HepG2 (cell line): Measurements from ENCODE around the gene FBF1. TPM values are rescaled to one million over a fixed set of nuclear protein-coding genes. Genes with fewer than 3 reads are reported as not detected.

Experiments
- ARHGAP35 ChIP-seq: sonication (generic); formaldehyde crosslinking; IDR thresholded peaks from 2 replicates; pipeline ENCODE4 v1.9.0; 2022; ENCODE audit warnings: mild to moderate bottlenecking, inconsistent platforms, moderate library complexity, missing genetic modification reagents, borderline replicate concordance
- BRCA1 ChIP-seq: sonication (generic); formaldehyde crosslinking; IDR thresholded peaks from 2 replicates; pipeline ENCODE4 v1.4.0; 2020; ENCODE audit warnings: missing genetic modification reagents
- CENPX ChIP-seq: sonication (generic); formaldehyde crosslinking; IDR thresholded peaks from 2 replicates; pipeline ENCODE4 v1.9.0; 2021; ENCODE audit warnings: mild to moderate bottlenecking, missing genetic modification reagents, moderate library complexity
- FIP1L1 ChIP-seq: fragments of 200-400 bp; formaldehyde crosslinking; IDR thresholded peaks from 2 replicates; pipeline ENCODE4 v1.6.1; 2018; ENCODE audit warnings: low read depth, mild to moderate bottlenecking, low read length, moderate library complexity, borderline replicate concordance; ENCODE audit not compliant: insufficient read depth
- FLYWCH1 ChIP-seq: sonication (generic); formaldehyde crosslinking; IDR thresholded peaks from 2 replicates; pipeline ENCODE4 v1.8.1; 2023; ENCODE audit warnings: mild to moderate bottlenecking, missing genetic modification reagents
- FOXP1 ChIP-seq, 2 experiments: fragments of 450-650 bp in 1 of 2; IDR thresholded peaks; 2 replicates each; pipeline ENCODE4 v1.6.1; 2017 to 2018; ENCODE audit warnings: antibody characterized with exemption in 1 of 2
- IKZF4 ChIP-seq: sonication (generic); formaldehyde crosslinking; IDR thresholded peaks from 2 replicates; pipeline ENCODE4 v1.5.1; 2020; ENCODE audit warnings: borderline replicate concordance, mild to moderate bottlenecking, low read depth, missing genetic modification reagents; ENCODE audit errors: not compliant biosample characterization
- IRF9 ChIP-seq: sonication (generic); formaldehyde crosslinking; IDR thresholded peaks from 2 replicates; pipeline ENCODE4 v1.8.0; 2022; ENCODE audit warnings: missing genetic modification reagents, mild to moderate bottlenecking, borderline replicate concordance
- KDM4B ChIP-seq: sonication (generic); formaldehyde crosslinking; IDR thresholded peaks from 2 replicates; pipeline ENCODE4 v1.4.0; 2020; ENCODE audit warnings: missing genetic modification reagents
- KLF12 ChIP-seq: sonication (generic); formaldehyde crosslinking; IDR thresholded peaks from 2 replicates; pipeline ENCODE4 v1.4.0; 2020; ENCODE audit warnings: missing genetic modification reagents, borderline replicate concordance
- MZF1 ChIP-seq: sonication (generic); formaldehyde crosslinking; IDR thresholded peaks from 2 replicates; pipeline ENCODE4 v1.8.1; 2023; ENCODE audit warnings: mild to moderate bottlenecking, missing genetic modification reagents, borderline replicate concordance
- NCOA2 ChIP-seq: sonication (generic); formaldehyde crosslinking; IDR thresholded peaks from 2 replicates; pipeline ENCODE4 v1.8.0; 2022; ENCODE audit warnings: inconsistent platforms
- NFYC ChIP-seq: IDR thresholded peaks from 2 replicates; pipeline ENCODE4 v1.6.1; 2016; ENCODE audit warnings: missing genetic modification reagents, missing compliant biosample characterization
- PHF5A ChIP-seq: IDR thresholded peaks from one replicate; pipeline ENCODE4 v1.6.1; 2018; ENCODE audit warnings: low read depth, missing genetic modification reagents; ENCODE audit not compliant: unreplicated experiment
- RAD21 ChIP-seq: fragments of 450-650 bp; formaldehyde crosslinking; IDR thresholded peaks from 2 replicates; pipeline ENCODE4 v1.5.0; 2020; ENCODE audit warnings: mild to moderate bottlenecking
- RBAK ChIP-seq: sonication (generic); formaldehyde crosslinking; IDR thresholded peaks from 2 replicates; pipeline ENCODE4 v1.5.1; 2020; ENCODE audit warnings: mild to moderate bottlenecking, missing genetic modification reagents
- RFX1 ChIP-seq: fragments of 450-650 bp; IDR thresholded peaks from 2 replicates; pipeline ENCODE4 v1.6.1; 2017
- SMAD1 ChIP-seq: sonication (generic); formaldehyde crosslinking; IDR thresholded peaks from 2 replicates; pipeline ENCODE4 v1.4.0; 2020; ENCODE audit warnings: missing genetic modification reagents, low read depth, mild to moderate bottlenecking, borderline replicate concordance
- TEAD3 ChIP-seq: optimal IDR thresholded peaks from 2 replicates; pipeline ENCODE3; 2016; ENCODE audit warnings: borderline replicate concordance
- ZFYVE20 ChIP-seq: sonication (generic); formaldehyde crosslinking; IDR thresholded peaks from 2 replicates; pipeline ENCODE4 v1.8.0; 2023; ENCODE audit warnings: low read depth, mild to moderate bottlenecking, moderate library complexity, missing genetic modification reagents, borderline replicate concordance
- ZNF10 ChIP-seq: sonication (generic); formaldehyde crosslinking; IDR thresholded peaks from 2 replicates; pipeline ENCODE4 v1.4.0; 2020; ENCODE audit warnings: mild to moderate bottlenecking, low read depth, missing genetic modification reagents, borderline replicate concordance
- ZNF143 ChIP-seq: sonication (generic); formaldehyde crosslinking; IDR thresholded peaks from 2 replicates; pipeline ENCODE4 v1.4.0; 2020; ENCODE audit warnings: missing genetic modification reagents
- ZNF501 ChIP-seq: sonication (generic); formaldehyde crosslinking; IDR thresholded peaks from 2 replicates; pipeline ENCODE4 v1.5.1; 2020; ENCODE audit warnings: mild to moderate bottlenecking, moderate library complexity, missing genetic modification reagents
- ZNF703 ChIP-seq: sonication (generic); formaldehyde crosslinking; IDR thresholded peaks from 2 replicates; pipeline ENCODE4 v1.5.1; 2020; ENCODE audit warnings: missing genetic modification reagents, mild to moderate bottlenecking, moderate library complexity, borderline replicate concordance
- ZNF749 ChIP-seq: sonication (generic); formaldehyde crosslinking; IDR thresholded peaks from 2 replicates; pipeline ENCODE4 v1.8.0; 2022; ENCODE audit warnings: mild to moderate bottlenecking, missing genetic modification reagents, moderate library complexity, borderline replicate concordance
- polyA plus RNA-seq, 8 experiments: library from polyadenylated mRNA; depleted of rRNA in 3 of 8; stranded (reverse) in 7 of 8; unstranded in 1 of 8; fragments of >200 nt; fragmentation: Illumina TruSeq in 4 of 8; extraction: Trizol in 4 of 8; gene quantifications; 2 replicates each; pipeline versions ENCODE4 v1.2.1 to v1.2.3, GENCODE V29; 2011 to 2016; ENCODE audit warnings: low read depth in 4 of 8, missing spikeins in 1 of 8, mixed read lengths in 1 of 8; ENCODE audit not compliant: insufficient read depth in 1 of 8
- total RNA-seq, 5 experiments: library from RNA; depleted of rRNA; stranded (reverse); fragments of >200 nt; fragmentation: Illumina TruSeq; extraction: Trizol; gene quantifications; 2 replicates each; pipeline ENCODE4 v1.2.3, GENCODE V29; 2016; ENCODE audit warnings: low read depth in 1 of 5
- TF ChIP-seq, protein P1 (sequence below), 2 experiments: sonication (generic) in 1 of 2; formaldehyde crosslinking in 1 of 2; IDR thresholded peaks; 2 replicates each; pipeline versions ENCODE4 v1.5.1 to v1.6.1; 2011 to 2020; ENCODE audit warnings: borderline replicate concordance in 1 of 2, low read depth in 1 of 2, low read length in 1 of 2, mild to moderate bottlenecking in 1 of 2, missing genetic modification reagents in 1 of 2, moderate library complexity in 1 of 2

FBF1 gene
- total and polyA plus RNA-seq, 2 of the 13 experiments (the other 11 are each of a cell fraction or from before 2014, with no cell fraction given): 2.4 to 8.1 TPM

GRCh38 chr17:75872434-75873351 is 68.1 kb downstream of the FBF1 start (continued):
- TF ChIP-seq IRF9 (CRISPR knock-in tag) (0 out of 2 replicates have a peak, but pooled peaks have one; percentile 72), ZNF501 (CRISPR knock-in tag) (peak; percentile 58), RFX1 (peak; percentile 87), IKZF4 (CRISPR knock-in tag) (no peak), SMAD1 (peak; percentile 80; the same call in 1 of the 2 replicates), ZNF703 (CRISPR knock-in tag) (peak; percentile 92; the same call in 1 of the 2 replicates), KLF12 (CRISPR knock-in tag) (peak; percentile 90), ZNF749 (CRISPR knock-in tag) (peak; percentile 77; the same call in 1 of the 2 replicates), ZNF10 (CRISPR knock-in tag) (no peak; the same call in 1 of the 2 replicates), ARHGAP35 (CRISPR knock-in tag) (peak; percentile 71; the same call in 1 of the 2 replicates), FLYWCH1 (no peak), FIP1L1 (no peak), KDM4B (CRISPR knock-in tag) (peak; percentile 95), BRCA1 (CRISPR knock-in tag) (peak; percentile 59; the same call in 1 of the 2 replicates), FOXP1 (IDR thresholded peaks at IDR 0.05) (peak; percentile 75), FOXP1 (CRISPR knock-in tag; IDR thresholded peaks at IDR 0.05) (peak; percentile 93), PHF5A (CRISPR knock-in tag) (peak; percentile 93), NFYC (peak; percentile 44; the same call in 1 of the 2 replicates), RAD21 (CRISPR knock-in tag) (peak; percentile 68), TEAD3 (CRISPR knock-in tag) (peak; percentile 95), ZNF143 (peak; percentile 78), CENPX (no peak), ZFYVE20 (CRISPR knock-in tag) (no peak), MZF1 (CRISPR knock-in tag) (no peak), RBAK (CRISPR knock-in tag) (0 out of 2 replicates have a peak, but pooled peaks have one; percentile 12), NCOA2 (CRISPR knock-in tag) (peak; percentile 91)
- TF ChIP-seq, protein P1, sequence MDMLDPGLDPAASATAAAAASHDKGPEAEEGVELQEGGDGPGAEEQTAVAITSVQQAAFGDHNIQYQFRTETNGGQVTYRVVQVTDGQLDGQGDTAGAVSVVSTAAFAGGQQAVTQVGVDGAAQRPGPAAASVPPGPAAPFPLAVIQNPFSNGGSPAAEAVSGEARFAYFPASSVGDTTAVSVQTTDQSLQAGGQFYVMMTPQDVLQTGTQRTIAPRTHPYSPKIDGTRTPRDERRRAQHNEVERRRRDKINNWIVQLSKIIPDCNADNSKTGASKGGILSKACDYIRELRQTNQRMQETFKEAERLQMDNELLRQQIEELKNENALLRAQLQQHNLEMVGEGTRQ (IDR thresholded peaks at IDR 0.05; ENCODE audit: low read depth, low read length): no peak
- TF ChIP-seq, protein P1 (CRISPR knock-in tag; IDR thresholded peaks at IDR 0.05; ENCODE audit: borderline replicate concordance): no peak; the same call in 1 of the 2 replicates
